H9 (cell line): Measurements from ENCODE around the gene SLC1A4. TPM values are rescaled to one million over a fixed set of nuclear protein-coding genes. Genes with fewer than 3 reads are reported as not detected.

Experiments used
- DNase-seq: peaks from one replicate; pipeline ENCODE4 v3.0.0-alpha.2; 2017
- H2AFZ ChIP-seq: one replicate; pipeline ENCODE4 v1.6.1; 2013; ENCODE audit warnings: mild to moderate bottlenecking, low read length, control low read depth, moderate library complexity
- H2AK5ac ChIP-seq: 2 replicates; pipeline ENCODE4 v1.6.1; 2013; ENCODE audit warnings: low read length, control low read depth, mixed read lengths; ENCODE audit not compliant: insufficient read length
- H2BK120ac ChIP-seq: one replicate; pipeline ENCODE4 v1.6.1; 2013; ENCODE audit warnings: low read depth, mild to moderate bottlenecking, low read length, control low read depth, inconsistent platforms; ENCODE audit not compliant: poor library complexity, severe bottlenecking
- H2BK12ac ChIP-seq: 2 replicates; pipeline ENCODE4 v1.6.1; 2013; ENCODE audit warnings: low read length, control low read depth, mixed read lengths, low read depth; ENCODE audit not compliant: insufficient read length
- H2BK15ac ChIP-seq: 2 replicates; pipeline ENCODE4 v1.6.1; 2013; ENCODE audit warnings: low read depth, low read length, control low read depth
- H2BK20ac ChIP-seq: one replicate; pipeline ENCODE4 v1.6.1; 2013; ENCODE audit warnings: low read depth, mild to moderate bottlenecking, low read length, control low read depth, inconsistent platforms; ENCODE audit not compliant: poor library complexity, severe bottlenecking
- H2BK5ac ChIP-seq: 2 replicates; pipeline ENCODE4 v1.6.1; 2013; ENCODE audit warnings: low read length, control low read depth, mixed read lengths; ENCODE audit not compliant: insufficient read length
- H3K14ac ChIP-seq: 2 replicates; pipeline ENCODE4 v1.6.1; 2013; ENCODE audit warnings: low read length, control low read depth; ENCODE audit not compliant: insufficient read depth
- H3K18ac ChIP-seq: 2 replicates; pipeline ENCODE4 v1.6.1; 2013; ENCODE audit warnings: low read depth, mild to moderate bottlenecking, mixed read lengths, low read length, control low read depth; ENCODE audit not compliant: insufficient read length
- H3K23ac ChIP-seq: 2 replicates; pipeline ENCODE4 v1.6.1; 2013; ENCODE audit warnings: low read length, control low read depth, mixed read lengths, low read depth; ENCODE audit not compliant: insufficient read length
- H3K23me2 ChIP-seq: 2 replicates; pipeline ENCODE4 v1.6.1; 2013; ENCODE audit warnings: low read depth, mild to moderate bottlenecking, mixed read lengths, low read length, control low read depth; ENCODE audit not compliant: insufficient read length, poor library complexity, severe bottlenecking
- H3K27ac ChIP-seq: 2 replicates; pipeline ENCODE4 v1.5.1; 2013; ENCODE audit warnings: low read length, control low read depth, mixed read lengths, low read depth; ENCODE audit not compliant: insufficient read length
- H3K27me3 ChIP-seq: 2 replicates; pipeline ENCODE4 v1.6.1; 2013; ENCODE audit warnings: low read length, control low read depth, inconsistent platforms; ENCODE audit not compliant: insufficient read depth
- H3K4ac ChIP-seq: 2 replicates; pipeline ENCODE4 v1.6.1; 2013; ENCODE audit warnings: low read depth, mild to moderate bottlenecking, control low read depth, inconsistent platforms, low read length, moderate library complexity
- H3K4me1 ChIP-seq: 2 replicates; pipeline ENCODE4 v1.6.1; 2013; ENCODE audit warnings: low read length, control low read depth, inconsistent platforms; ENCODE audit not compliant: insufficient read depth
- H3K4me2 ChIP-seq: 2 replicates; pipeline ENCODE4 v1.6.1; 2013; ENCODE audit warnings: low read length, control low read depth, mixed read lengths; ENCODE audit not compliant: insufficient read length, insufficient read depth
- H3K56ac ChIP-seq: 2 replicates; pipeline ENCODE4 v1.6.1; 2013; ENCODE audit warnings: low read depth, mild to moderate bottlenecking, mixed read lengths, low read length, control low read depth; ENCODE audit not compliant: insufficient read length
- H3K79me1 ChIP-seq: 2 replicates; pipeline ENCODE4 v1.6.1; 2013; ENCODE audit warnings: low read depth, mild to moderate bottlenecking, moderate library complexity, low read length, control low read depth, inconsistent platforms; ENCODE audit not compliant: insufficient read depth, poor library complexity, severe bottlenecking
- H3K79me2 ChIP-seq: 2 replicates; pipeline ENCODE4 v1.6.1; 2013; ENCODE audit warnings: low read length, control low read depth, inconsistent platforms; ENCODE audit not compliant: insufficient read depth
- H3K9ac ChIP-seq: 2 replicates; pipeline ENCODE4 v1.6.1; 2013; ENCODE audit warnings: low read length, control low read depth, mixed read lengths; ENCODE audit not compliant: insufficient read length; ENCODE audit errors: extremely low read depth
- H3K9me3 ChIP-seq: one replicate; pipeline ENCODE4 v1.6.1; 2013; ENCODE audit warnings: low read depth, low read length, inconsistent platforms; ENCODE audit not compliant: control insufficient read depth
- H3T11ph ChIP-seq: one replicate; pipeline ENCODE4 v1.6.1; 2013; ENCODE audit warnings: mild to moderate bottlenecking, low read length, control low read depth, inconsistent platforms
- H4K20me1 ChIP-seq: one replicate; pipeline ENCODE4 v1.6.1; 2013; ENCODE audit not compliant: control insufficient read depth, insufficient read length, insufficient read depth
- H4K5ac ChIP-seq: 2 replicates; pipeline ENCODE4 v1.6.1; 2013; ENCODE audit warnings: low read depth, mild to moderate bottlenecking, mixed read lengths, low read length, control low read depth; ENCODE audit not compliant: insufficient read length
- H4K8ac ChIP-seq: replicated peaks from 2 replicates; pipeline ENCODE4 v1.6.1; 2013; ENCODE audit warnings: low read length, control low read depth, mixed read lengths, low read depth; ENCODE audit not compliant: insufficient read length
- H4K91ac ChIP-seq: 2 replicates; pipeline ENCODE4 v1.6.1; 2013; ENCODE audit warnings: low read depth, mild to moderate bottlenecking, moderate library complexity, mixed read lengths, low read length, control low read depth; ENCODE audit not compliant: insufficient read length
- H3K27ac Mint-ChIP-seq, 3 experiments: 2 replicates in 2 of 3; 3 replicates in 1 of 3; pipeline ENCODE4 v1.8.0; 2020 to 2021; ENCODE audit warnings: mixed read lengths in 3 of 3, mild to moderate bottlenecking in 1 of 3, moderate library complexity in 1 of 3
- H3K27me3 Mint-ChIP-seq: 2 replicates; pipeline ENCODE4 v1.8.0; 2021; ENCODE audit warnings: low read depth, mild to moderate bottlenecking, moderate library complexity, mixed read lengths
- H3K36me3 Mint-ChIP-seq, 3 experiments: 2 replicates in 2 of 3; 3 replicates in 1 of 3; pipeline ENCODE4 v1.8.0; 2020 to 2021; ENCODE audit warnings: low read depth in 3 of 3, mixed read lengths in 3 of 3; ENCODE audit not compliant: insufficient read depth in 1 of 3
- H3K4me1 Mint-ChIP-seq, 2 experiments: 2 replicates each; pipeline ENCODE4 v1.8.0; 2020; ENCODE audit warnings: mixed read lengths in 2 of 2
- H3K4me3 Mint-ChIP-seq, 2 experiments: 2 replicates in 1 of 2; 3 replicates in 1 of 2; pipeline ENCODE4 v1.8.0; 2020 to 2021; ENCODE audit warnings: mild to moderate bottlenecking in 2 of 2, mixed read lengths in 2 of 2, moderate library complexity in 1 of 2
- H3K9me3 Mint-ChIP-seq, 2 experiments: 2 replicates in 1 of 2; 3 replicates in 1 of 2; pipeline ENCODE4 v1.8.0; 2020; ENCODE audit warnings: mild to moderate bottlenecking in 2 of 2, mixed read lengths in 2 of 2, moderate library complexity in 1 of 2
- CTCF ChIP-seq: fragments of 200-600 bp; sonication (generic); conservative IDR thresholded peaks from 3 replicates; pipeline ENCODE4 v1.8.0; 2021; ENCODE audit warnings: antibody characterized with exemption, mild to moderate bottlenecking
- WGBS: extraction: QIAGEN DNeasy Blood & Tissue Kit; methylation state at CpG from one replicate; pipeline ENCODE4 v1.1.7; 2013; ENCODE audit warnings: missing lambda C conversion rate, low lambda C conversion rate, mixed read lengths; ENCODE audit not compliant: insufficient read length; ENCODE audit errors: extremely low coverage; 5-methylcytosine and 5-hydroxymethylcytosine counted together
- total RNA-seq: library from RNA; stranded (reverse); gene quantifications from 2 replicates; pipeline ENCODE4 v1.2.1, GENCODE V29; 2021

SLC1A4 gene
- total RNA-seq, 1 experiment from 2014 or later, result 1.9 TPM

GRCh38 chr2:65050931-65051330 lies 61.7 kb downstream of the SLC1A4 start:
- TF ChIP-seq CTCF, result no peak
- Histone ChIP-seq H3T11ph (no peak overlapping the region), H2AK5ac (no peak overlapping the region), H2BK12ac (no peak overlapping the region), H4K8ac (no peak overlapping the region), H3K9me3 (peaks cover 11% of the 10 kb centered on the region), H2BK20ac (no peak overlapping the region), H3K4ac (no peak overlapping the region), H2AFZ (no peak overlapping the region), H2BK120ac (no peak overlapping the region), H3K4me2 (no peak overlapping the region), H3K79me1 (no peaks in the 10 kb centered on the region), H2BK5ac (no peak overlapping the region), H3K23ac (no peak overlapping the region), H2BK15ac (no peak overlapping the region), H3K4me1 (peaks cover 3% of the 10 kb centered on the region; the same call in 1 of the 2 replicates), H3K79me2 (no peaks in the 10 kb centered on the region), H4K5ac (no peak overlapping the region), H3K56ac (no peak overlapping the region), H3K18ac (no peak overlapping the region), H4K20me1 (no peaks in the 10 kb centered on the region), H4K91ac (no peak overlapping the region), H3K23me2 (no peaks in the 10 kb centered on the region), H3K9ac (no peak overlapping the region), H3K27ac (no peak overlapping the region), H3K27me3 (no peaks in the 10 kb centered on the region), H3K14ac (no peak overlapping the region)
- WGBS, result no CpG with 5 or more reads among the region's 3 CpGs
- no peak for DNase-seq
- no peak overlapping the region for H3K4me3 Mint-ChIP-seq
- peaks cover 28 to 45% (median 42%) of the 10 kb centered on the region in 3 experiments for H3K36me3 Mint-ChIP-seq
- peaks cover 9% of the 10 kb centered on the region for H3K27me3 Mint-ChIP-seq
- H3K4me1 Mint-ChIP-seq, result peaks cover 20 to 31% of the 10 kb centered on the region in 2 experiments
- H3K9me3 Mint-ChIP-seq, result peaks cover 18 to 25% of the 10 kb centered on the region in 2 experiments
- no peak overlapping the region for H3K27ac Mint-ChIP-seq
